Mesothelial cell of epicardium (in vitro differentiated cells): ENCODE data around the gene CFDP1. TPM values are rescaled to one million over a fixed set of nuclear protein-coding genes. Genes with fewer than 3 reads are reported as not detected.
A peak's percentile ranks its signal among the peaks of the same experiment; 100 is the strongest.

ENCODE experiments used
- DNase-seq, 2 experiments: peaks; one replicate each; pipeline ENCODE4 v3.0.0; 2021; ENCODE audit warnings: low spot score in 2 of 2; ENCODE audit not compliant: unreplicated experiment in 2 of 2
- H3K27ac Mint-ChIP-seq: 2 replicates; pipeline ENCODE4 v1.8.0; 2021; ENCODE audit warnings: mixed read lengths
- H3K27me3 Mint-ChIP-seq: 2 replicates; pipeline ENCODE4 v1.8.0; 2021; ENCODE audit warnings: low read depth, mixed read lengths
- H3K36me3 Mint-ChIP-seq: 2 replicates; pipeline ENCODE4 v1.8.0; 2021; ENCODE audit warnings: mixed read lengths
- H3K4me1 Mint-ChIP-seq: 2 replicates; pipeline ENCODE4 v1.8.0; 2021; ENCODE audit warnings: mixed read lengths
- H3K4me3 Mint-ChIP-seq: 2 replicates; pipeline ENCODE4 v1.8.0; 2021; ENCODE audit warnings: mild to moderate bottlenecking, moderate library complexity, mixed read lengths
- H3K9me3 Mint-ChIP-seq: 2 replicates; pipeline ENCODE4 v1.8.0; 2021; ENCODE audit warnings: mixed read lengths
- CTCF ChIP-seq: fragments of 200-600 bp; sonication (generic); IDR thresholded peaks from one replicate; pipeline ENCODE4 v1.5.0; 2021; ENCODE audit warnings: antibody characterized with exemption; ENCODE audit not compliant: unreplicated experiment
- total RNA-seq: library from RNA; stranded (reverse); gene quantifications from 3 replicates; pipeline ENCODE4 v1.2.1, GENCODE V29; 2021

Gene CFDP1
- total RNA-seq, 1 donor from 2014 or later: 89.1 TPM

GRCh38 chr16:75402821-75403475 lies 30.4 kb downstream of the CFDP1 start:
- no peak overlapping the region for H3K27ac Mint-ChIP-seq
- H3K4me3 Mint-ChIP-seq: no peak overlapping the region
- no peaks in the 10 kb centered on the region for H3K9me3 Mint-ChIP-seq

GRCh38 chr16:75402159-75402820 lies 31.0 kb downstream of the CFDP1 start:
- peaks cover 10% of the 10 kb centered on the region for H3K4me1 Mint-ChIP-seq
- TF ChIP-seq CTCF: no peak
- no peaks in the 10 kb centered on the region for H3K27me3 Mint-ChIP-seq
- H3K36me3 Mint-ChIP-seq: peaks cover 13% of the 10 kb centered on the region
- H3K9me3 Mint-ChIP-seq: no peaks in the 10 kb centered on the region
- DNase-seq: no peak
- H3K4me3 Mint-ChIP-seq: no peak overlapping the region
- H3K27ac Mint-ChIP-seq: peak overlapping the region; percentile 90

More at GRCh38 chr16:75402821-75403475, 30.4 kb downstream of the CFDP1 start:
- TF ChIP-seq CTCF: peak; percentile 66
- DNase-seq: no peak
- Mint-ChIP-seq H3K36me3 (peaks cover 14% of the 10 kb centered on the region), H3K4me1 (peaks cover 10% of the 10 kb centered on the region), H3K27me3 (no peaks in the 10 kb centered on the region)

GRCh38 chr16:75401691-75402090 lies 31.6 kb downstream of the CFDP1 start:
- Mint-ChIP-seq H3K36me3 (peaks cover 11% of the 10 kb centered on the region), H3K27me3 (no peaks in the 10 kb centered on the region), H3K4me3 (no peak overlapping the region), H3K4me1 (peaks cover 10% of the 10 kb centered on the region), H3K9me3 (no peaks in the 10 kb centered on the region), H3K27ac (peak overlapping the region; percentile 90)
- no peak for DNase-seq
- TF ChIP-seq CTCF: no peak

DNA sequence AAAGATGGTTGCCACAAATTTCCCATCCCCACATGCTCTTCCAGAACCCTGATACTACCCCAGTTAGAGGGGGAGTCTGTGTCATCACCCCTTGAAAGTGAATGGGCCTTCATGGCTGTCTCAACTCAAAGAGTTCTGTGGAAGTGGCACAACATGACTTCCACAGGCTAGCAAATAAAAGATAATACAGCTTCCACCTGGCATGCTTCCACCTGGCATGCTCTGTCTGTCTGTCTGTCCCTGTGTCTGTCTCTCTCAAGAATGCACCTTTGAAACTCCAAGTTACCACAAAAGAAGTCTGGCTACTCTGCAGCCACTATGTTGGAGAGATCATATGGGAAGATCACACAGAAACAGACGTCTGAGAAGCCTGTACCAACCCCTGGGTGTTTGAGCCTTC lies 35.0 kb downstream of the CFDP1 start:
- Mint-ChIP-seq H3K9me3 (no peaks in the 10 kb centered on the region), H3K4me3 (no peak overlapping the region), H3K4me1 (peaks cover 10% of the 10 kb centered on the region), H3K36me3 (peaks cover 19% of the 10 kb centered on the region), H3K27ac (no peak overlapping the region), H3K27me3 (no peaks in the 10 kb centered on the region)
- DNase-seq: no peak
- TF ChIP-seq CTCF: no peak

DNA sequence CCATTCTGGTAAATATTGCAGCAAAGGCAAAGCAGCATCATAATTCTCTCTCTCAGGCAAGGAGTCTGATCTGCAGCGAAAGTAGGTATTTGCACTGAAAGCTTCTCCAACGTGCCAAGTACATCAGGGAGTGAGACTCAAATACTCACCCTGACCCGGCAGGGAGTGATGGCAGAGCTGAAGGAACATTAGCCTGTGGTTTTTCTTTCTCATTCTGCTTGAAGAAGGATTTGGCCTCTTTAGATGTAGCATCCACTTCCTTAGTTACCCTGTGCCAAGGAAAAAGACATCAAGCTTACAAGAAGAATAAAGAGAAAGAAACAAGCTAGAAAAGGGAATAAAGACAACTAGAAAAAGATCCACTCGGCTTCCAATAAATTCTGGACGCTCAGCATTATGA lies 38.4 kb downstream of the CFDP1 start:
- no peak overlapping the region for H3K27ac Mint-ChIP-seq
- H3K27me3 Mint-ChIP-seq: no peaks in the 10 kb centered on the region
- peaks cover 33% of the 10 kb centered on the region for H3K36me3 Mint-ChIP-seq
- H3K4me1 Mint-ChIP-seq: no peaks in the 10 kb centered on the region
- no peak overlapping the region for H3K4me3 Mint-ChIP-seq
- DNase-seq: no peak
- TF ChIP-seq CTCF: no peak
- no peaks in the 10 kb centered on the region for H3K9me3 Mint-ChIP-seq
